ENCODE measurements around the gene RIGI. TPM values are rescaled to one million over a fixed set of nuclear protein-coding genes. Genes with fewer than 3 reads are reported as not detected.

Gene RIGI
- total and polyA plus RNA-seq, 9 of the 15 experiments (the other 6 are each of a cell fraction or from before 2014, with no cell fraction given), result 0.27 to 1.1 (median 0.54) TPM

- no peak for TF ChIP-seq BRD4 (IDR thresholded peaks at IDR 0.05)
- TF ChIP-seq PKNOX1 (IDR thresholded peaks at IDR 0.05), result no peak
- no peak for TF ChIP-seq SMC3 (conservative IDR thresholded peaks at IDR 0.05; ENCODE audit: insufficient read depth, low read depth, low read length)
- no peak for TF ChIP-seq PREB (CRISPR knock-in tag; IDR thresholded peaks at IDR 0.05)
- TF ChIP-seq GATA2 (CRISPR knock-in tag; IDR thresholded peaks at IDR 0.05), result no peak
- no peak for TF ChIP-seq ESRRB (CRISPR knock-in tag; IDR thresholded peaks at IDR 0.05; ENCODE audit: borderline replicate concordance)
- TF ChIP-seq ETV1 (tag; conservative IDR thresholded peaks at IDR 0.05; ENCODE audit: low read depth), result peak; percentile 72
- peak; percentile 67 for TF ChIP-seq TBP (optimal IDR thresholded peaks at IDR 0.05; ENCODE audit: low read depth, low read length)
- TF ChIP-seq RBFOX2 (IDR thresholded peaks at IDR 0.05; ENCODE audit: low read depth, low read length), result peak; percentile 87
- no peak for TF ChIP-seq HDAC8 (tag; IDR thresholded peaks at IDR 0.05)
- TF ChIP-seq ZNF780A (CRISPR knock-in tag; IDR thresholded peaks at IDR 0.05), result no peak
- no peak for TF ChIP-seq KLF6 (CRISPR knock-in tag; IDR thresholded peaks at IDR 0.05; ENCODE audit: borderline replicate concordance)
- TF ChIP-seq ASH1L (IDR thresholded peaks at IDR 0.05; ENCODE audit: borderline replicate concordance, low read depth, partially characterized antibody), result no peak
- TF ChIP-seq HBP1 (CRISPR knock-in tag; IDR thresholded peaks at IDR 0.05), result no peak
- no peak for TF ChIP-seq ZNF121 (CRISPR knock-in tag; conservative IDR thresholded peaks at IDR 0.05)
- TF ChIP-seq CCNT2 (IDR thresholded peaks at IDR 0.05; ENCODE audit: borderline replicate concordance, extremely low read depth, insufficient read length, low read depth, low read length), result no peak
- TF ChIP-seq CHCHD3 (CRISPR knock-in tag; IDR thresholded peaks at IDR 0.05), result no peak
- no peak for TF ChIP-seq ZNF639 (CRISPR knock-in tag; conservative IDR thresholded peaks at IDR 0.05 in 1 of 2, IDR thresholded peaks at IDR 0.05 in 1 of 2)
- TF ChIP-seq ZBED1 (IDR thresholded peaks at IDR 0.05), result no peak
- TF ChIP-seq RAD21 (CRISPR knock-in tag; conservative IDR thresholded peaks at IDR 0.05 in 1 of 2, IDR thresholded peaks at IDR 0.05 in 1 of 2), result no peak
Observed at GRCh38 chr9:32572900-32573523, 47.0 kb upstream of the RIGI start, which contains the start of gene NDUFB6 (continued).
